ENCODE measurements around the gene LNX2. TPM values are rescaled to one million over a fixed set of nuclear protein-coding genes. Genes with fewer than 3 reads are reported as not detected.

The LNX2 gene
- total RNA-seq, 3 donors from 2014 or later: 5.9 to 19.3 (median 19.2) TPM

GRCh38 chr13:27605099-27605498 lies 15.2 kb downstream of the LNX2 start:
- TF ChIP-seq POLR2A (IDR thresholded peaks at IDR 0.05): no peak
- TF ChIP-seq CTCF (IDR thresholded peaks at IDR 0.05): no peak
- no peak for TF ChIP-seq POLR2AphosphoS5 (IDR thresholded peaks at IDR 0.05)
- H3K9me3 ChIP-seq: no peaks in the 10 kb centered on the region
- no peaks in the 10 kb centered on the region for H3K36me3 ChIP-seq
- intact Hi-C loops (cut with DNase I; ENCODE audit: low total_unique reads): no loop called here
- H3K27me3 ChIP-seq: no peaks in the 10 kb centered on the region
- no peak for DNase-seq (ENCODE audit: low spot score in 2 of 2)
- no peaks in the 10 kb centered on the region for H3K4me1 ChIP-seq
- no peak overlapping the region for H3K27ac ChIP-seq
- no peak overlapping the region for H3K4me3 ChIP-seq

- Histone ChIP-seq H3K27ac (no peak overlapping the region), H3K27me3 (no peaks in the 10 kb centered on the region), H3K4me1 (no peaks in the 10 kb centered on the region), H3K4me3 (no peak overlapping the region), H3K9me3 (no peaks in the 10 kb centered on the region), H3K36me3 (no peaks in the 10 kb centered on the region)
- no peak for TF ChIP-seq POLR2AphosphoS5 (IDR thresholded peaks at IDR 0.05)
- TF ChIP-seq POLR2A (IDR thresholded peaks at IDR 0.05): no peak
- no peak for TF ChIP-seq CTCF (IDR thresholded peaks at IDR 0.05)
- intact Hi-C loops (cut with DNase I; ENCODE audit: low total_unique reads): no loop called here
- DNase-seq (ENCODE audit: low spot score in 2 of 2): no peak
These were observed 18.5 kb downstream of the LNX2 start for GRCh38 chr13:27601803-27602202.

- Histone ChIP-seq H3K27me3 (no peaks in the 10 kb centered on the region), H3K4me3 (no peak overlapping the region), H3K27ac (no peak overlapping the region), H3K4me1 (no peaks in the 10 kb centered on the region), H3K9me3 (no peaks in the 10 kb centered on the region), H3K36me3 (no peaks in the 10 kb centered on the region)
- intact Hi-C loops (cut with DNase I; ENCODE audit: low total_unique reads): no loop called here
- DNase-seq (ENCODE audit: low spot score in 2 of 2): no peak
- no peak for TF ChIP-seq POLR2AphosphoS5 (IDR thresholded peaks at IDR 0.05)
- no peak for TF ChIP-seq CTCF (IDR thresholded peaks at IDR 0.05)
- no peak for TF ChIP-seq POLR2A (IDR thresholded peaks at IDR 0.05)
These were observed 19.1 kb downstream of the LNX2 start for GRCh38 chr13:27601208-27601607.

- Histone ChIP-seq H3K27me3 (no peaks in the 10 kb centered on the region), H3K27ac (no peak overlapping the region), H3K4me1 (no peaks in the 10 kb centered on the region), H3K9me3 (no peaks in the 10 kb centered on the region), H3K36me3 (no peaks in the 10 kb centered on the region), H3K4me3 (no peak overlapping the region)
- intact Hi-C loops (cut with DNase I; ENCODE audit: low total_unique reads): no loop called here
- no peak for DNase-seq (ENCODE audit: low spot score in 2 of 2)
- TF ChIP-seq CTCF (IDR thresholded peaks at IDR 0.05): no peak
- no peak for TF ChIP-seq POLR2AphosphoS5 (IDR thresholded peaks at IDR 0.05)
- no peak for TF ChIP-seq POLR2A (IDR thresholded peaks at IDR 0.05)
These were observed 19.6 kb downstream of the LNX2 start for GRCh38 chr13:27600711-27601110.

GRCh38 chr13:27599845-27600553 lies 20.3 kb downstream of the LNX2 start:
- Histone ChIP-seq H3K4me3 (no peak overlapping the region), H3K27me3 (no peaks in the 10 kb centered on the region), H3K36me3 (no peaks in the 10 kb centered on the region), H3K4me1 (no peaks in the 10 kb centered on the region), H3K27ac (no peak overlapping the region), H3K9me3 (no peaks in the 10 kb centered on the region)
- no peak for DNase-seq (ENCODE audit: low spot score in 2 of 2)
- TF ChIP-seq POLR2AphosphoS5 (IDR thresholded peaks at IDR 0.05) (no peak), POLR2A (IDR thresholded peaks at IDR 0.05) (no peak), CTCF (IDR thresholded peaks at IDR 0.05) (no peak)
- intact Hi-C loops (cut with DNase I; ENCODE audit: low total_unique reads): no loop called here

Measured in breast epithelium (tissue), 4 donors.